ENCODE results near the gene TXLNA.

The TXLNA gene

GRCh38 chr1:32221581-32221979, 42.1 kb downstream of the TXLNA start:
- H3K4me1 ChIP-seq (ENCODE audit: control insufficient read depth, insufficient read depth, low read length), result no peaks in the 10 kb centered on the region
- peak overlapping the region; percentile 96 for H3K4me3 ChIP-seq (ENCODE audit: low read depth, low read length)
- H3K27me3 ChIP-seq (ENCODE audit: control insufficient read depth, insufficient read depth, low read length), result no peaks in the 10 kb centered on the region
- peaks cover 23% of the 10 kb centered on the region for H3K36me3 ChIP-seq (ENCODE audit: control insufficient read depth, insufficient read depth, low read length)
- peak overlapping the region; percentile 74 for H3K9ac ChIP-seq (ENCODE audit: low read depth, low read length)
- H3K9me3 ChIP-seq (ENCODE audit: control insufficient read depth, insufficient read depth, low read length), result no peaks in the 10 kb centered on the region

- no peaks in the 10 kb centered on the region for H3K4me1 ChIP-seq (ENCODE audit: control insufficient read depth, insufficient read depth, low read length)
- H3K36me3 ChIP-seq (ENCODE audit: control insufficient read depth, insufficient read depth, low read length), result peaks cover 22% of the 10 kb centered on the region
- H3K9ac ChIP-seq (ENCODE audit: low read depth, low read length), result peak within 1 kb of the TSS; percentile 74
- no peaks in the 10 kb centered on the region for H3K27me3 ChIP-seq (ENCODE audit: control insufficient read depth, insufficient read depth, low read length)
- no peaks in the 10 kb centered on the region for H3K9me3 ChIP-seq (ENCODE audit: control insufficient read depth, insufficient read depth, low read length)
- peak within 1 kb of the TSS; percentile 96 for H3K4me3 ChIP-seq (ENCODE audit: low read depth, low read length)
Observed at GRCh38 chr1:32221980-32222755, 42.7 kb downstream of the TXLNA start, which contains the start of the genes EIF3I and TMEM234. Gene EIF3I, plus strand, starts transcription at chr1:32222407. Its CDS starts 35 bp downstream, at chr1:32222442. Gene TMEM234, minus strand, starts transcription at chr1:32222353. Its CDS starts 31 bp downstream, at chr1:32222322.

- Histone ChIP-seq H3K36me3 (ENCODE audit: control insufficient read depth, insufficient read depth, low read length) (peaks cover 34% of the 10 kb centered on the region), H3K9ac (ENCODE audit: low read depth, low read length) (no peak overlapping the region), H3K9me3 (ENCODE audit: control insufficient read depth, insufficient read depth, low read length) (no peaks in the 10 kb centered on the region), H3K27me3 (ENCODE audit: control insufficient read depth, insufficient read depth, low read length) (no peaks in the 10 kb centered on the region), H3K4me3 (ENCODE audit: low read depth, low read length) (no peak overlapping the region), H3K4me1 (ENCODE audit: control insufficient read depth, insufficient read depth, low read length) (no peaks in the 10 kb centered on the region)
Observed at GRCh38 chr1:32223683-32224082, 44.2 kb downstream of the TXLNA start.

- H3K4me1 ChIP-seq (ENCODE audit: control insufficient read depth, insufficient read depth, low read length), result no peaks in the 10 kb centered on the region
- peaks cover 38% of the 10 kb centered on the region for H3K36me3 ChIP-seq (ENCODE audit: control insufficient read depth, insufficient read depth, low read length)
- H3K9me3 ChIP-seq (ENCODE audit: control insufficient read depth, insufficient read depth, low read length), result no peaks in the 10 kb centered on the region
- H3K9ac ChIP-seq (ENCODE audit: low read depth, low read length), result no peak overlapping the region
- no peak overlapping the region for H3K4me3 ChIP-seq (ENCODE audit: low read depth, low read length)
- H3K27me3 ChIP-seq (ENCODE audit: control insufficient read depth, insufficient read depth, low read length), result no peaks in the 10 kb centered on the region
Observed at GRCh38 chr1:32224285-32224684, 44.8 kb downstream of the TXLNA start.

- no peak overlapping the region for H3K4me3 ChIP-seq (ENCODE audit: low read depth, low read length)
- no peaks in the 10 kb centered on the region for H3K27me3 ChIP-seq (ENCODE audit: control insufficient read depth, insufficient read depth, low read length)
- no peak overlapping the region for H3K9ac ChIP-seq (ENCODE audit: low read depth, low read length)
- peaks cover 52% of the 10 kb centered on the region for H3K36me3 ChIP-seq (ENCODE audit: control insufficient read depth, insufficient read depth, low read length)
- H3K4me1 ChIP-seq (ENCODE audit: control insufficient read depth, insufficient read depth, low read length), result no peaks in the 10 kb centered on the region
- H3K9me3 ChIP-seq (ENCODE audit: control insufficient read depth, insufficient read depth, low read length), result no peaks in the 10 kb centered on the region
Observed at GRCh38 chr1:32228771-32229170, 49.3 kb downstream of the TXLNA start.

- Histone ChIP-seq H3K27me3 (ENCODE audit: control insufficient read depth, insufficient read depth, low read length) (no peaks in the 10 kb centered on the region), H3K36me3 (ENCODE audit: control insufficient read depth, insufficient read depth, low read length) (peaks cover 40% of the 10 kb centered on the region), H3K9me3 (ENCODE audit: control insufficient read depth, insufficient read depth, low read length) (no peaks in the 10 kb centered on the region), H3K9ac (ENCODE audit: low read depth, low read length) (no peak overlapping the region), H3K4me3 (ENCODE audit: low read depth, low read length) (no peak overlapping the region), H3K4me1 (ENCODE audit: control insufficient read depth, insufficient read depth, low read length) (no peaks in the 10 kb centered on the region)
Observed at GRCh38 chr1:32231843-32232432, 52.5 kb downstream of the TXLNA start.

GRCh38 chr1:32232558-32233304, 53.3 kb downstream of the TXLNA start:
- Histone ChIP-seq H3K27me3 (ENCODE audit: control insufficient read depth, insufficient read depth, low read length) (no peaks in the 10 kb centered on the region), H3K4me3 (ENCODE audit: low read depth, low read length) (no peak overlapping the region), H3K9ac (ENCODE audit: low read depth, low read length) (no peak overlapping the region), H3K4me1 (ENCODE audit: control insufficient read depth, insufficient read depth, low read length) (no peaks in the 10 kb centered on the region), H3K36me3 (ENCODE audit: control insufficient read depth, insufficient read depth, low read length) (peaks cover 35% of the 10 kb centered on the region), H3K9me3 (ENCODE audit: control insufficient read depth, insufficient read depth, low read length) (no peaks in the 10 kb centered on the region)

GRCh38 chr1:32234792-32235191, 55.3 kb downstream of the TXLNA start:
- Histone ChIP-seq H3K9ac (ENCODE audit: low read depth, low read length) (no peak overlapping the region), H3K4me3 (ENCODE audit: low read depth, low read length) (no peak overlapping the region), H3K36me3 (ENCODE audit: control insufficient read depth, insufficient read depth, low read length) (peaks cover 17% of the 10 kb centered on the region), H3K4me1 (ENCODE audit: control insufficient read depth, insufficient read depth, low read length) (no peaks in the 10 kb centered on the region), H3K9me3 (ENCODE audit: control insufficient read depth, insufficient read depth, low read length) (no peaks in the 10 kb centered on the region), H3K27me3 (ENCODE audit: control insufficient read depth, insufficient read depth, low read length) (no peaks in the 10 kb centered on the region)

GRCh38 chr1:32239337-32239736, 59.9 kb downstream of the TXLNA start:
- Histone ChIP-seq H3K4me1 (ENCODE audit: control insufficient read depth, insufficient read depth, low read length) (no peaks in the 10 kb centered on the region), H3K36me3 (ENCODE audit: control insufficient read depth, insufficient read depth, low read length) (peaks cover 5% of the 10 kb centered on the region), H3K9ac (ENCODE audit: low read depth, low read length) (peak overlapping the region; percentile 77), H3K9me3 (ENCODE audit: control insufficient read depth, insufficient read depth, low read length) (no peaks in the 10 kb centered on the region), H3K4me3 (ENCODE audit: low read depth, low read length) (peak overlapping the region; percentile 92), H3K27me3 (ENCODE audit: control insufficient read depth, insufficient read depth, low read length) (no peaks in the 10 kb centered on the region)

GRCh38 chr1:32239790-32240139, 60.3 kb downstream of the TXLNA start:
- H3K9me3 ChIP-seq (ENCODE audit: control insufficient read depth, insufficient read depth, low read length), result no peaks in the 10 kb centered on the region
- peak overlapping the region; percentile 77 for H3K9ac ChIP-seq (ENCODE audit: low read depth, low read length)
- H3K4me1 ChIP-seq (ENCODE audit: control insufficient read depth, insufficient read depth, low read length), result no peaks in the 10 kb centered on the region
- H3K36me3 ChIP-seq (ENCODE audit: control insufficient read depth, insufficient read depth, low read length), result peaks cover under 1% of the 10 kb centered on the region
- no peaks in the 10 kb centered on the region for H3K27me3 ChIP-seq (ENCODE audit: control insufficient read depth, insufficient read depth, low read length)
- H3K4me3 ChIP-seq (ENCODE audit: low read depth, low read length), result peak overlapping the region; percentile 92

- Histone ChIP-seq H3K36me3 (ENCODE audit: control insufficient read depth, insufficient read depth, low read length) (no peaks in the 10 kb centered on the region), H3K4me1 (ENCODE audit: control insufficient read depth, insufficient read depth, low read length) (no peaks in the 10 kb centered on the region), H3K4me3 (ENCODE audit: low read depth, low read length) (peak overlapping the region; percentile 92), H3K27me3 (ENCODE audit: control insufficient read depth, insufficient read depth, low read length) (no peaks in the 10 kb centered on the region), H3K9me3 (ENCODE audit: control insufficient read depth, insufficient read depth, low read length) (no peaks in the 10 kb centered on the region), H3K9ac (ENCODE audit: low read depth, low read length) (peak overlapping the region; percentile 77)
Observed at GRCh38 chr1:32240140-32240951, 60.9 kb downstream of the TXLNA start.
